Endometrial microvascular endothelial cells (primary cell): ENCODE results near the gene IRX4. TPM values are rescaled to one million over a fixed set of nuclear protein-coding genes. Genes with fewer than 3 reads are reported as not detected.

Source experiments
- in situ Hi-C: cut with HindIII; loops from 2 replicates; pipeline ENCODE4 v1.10.0; 2017; ENCODE audit warnings: low sequenced_read_pairs, low pct_unique_long_range_greater_than_20kb; ENCODE audit errors: inconsistent ontology term
- total RNA-seq: library from RNA; depleted of rRNA; stranded (reverse); fragments of >200 nt; gene quantifications from one replicate; pipeline ENCODE4 v1.2.3, GENCODE V29; 2015; ENCODE audit errors: inconsistent ontology term

Gene IRX4
- total RNA-seq, 1 donor from 2014 or later = not detected

GRCh38 chr5:1834721-1835429 lies 47.9 kb downstream of the IRX4 start:
- in situ Hi-C loops = no loop called here

- in situ Hi-C loops = no loop called here
Observed at GRCh38 chr5:1834022-1834551, 48.6 kb downstream of the IRX4 start.

GRCh38 chr5:1833264-1834021 lies 49.3 kb downstream of the IRX4 start:
- in situ Hi-C loops = no loop called here

GRCh38 chr5:1832511-1833250 lies 50.0 kb downstream of the IRX4 start:
- in situ Hi-C loops = no loop called here

- in situ Hi-C loops = no loop called here
Observed at GRCh38 chr5:1831677-1832313, 50.9 kb downstream of the IRX4 start.

- in situ Hi-C loops = no loop called here
Observed at GRCh38 chr5:1831257-1831656, 51.5 kb downstream of the IRX4 start.

- in situ Hi-C loops = no loop called here
Observed at GRCh38 chr5:1830571-1831228, 52.0 kb downstream of the IRX4 start.

GRCh38 chr5:1827886-1828397 lies 54.8 kb downstream of the IRX4 start:
- in situ Hi-C loops = no loop called here

Other genes starting within 250 kb of the IRX4 start
- gene MRPL36, start 83.1 kb downstream of the IRX4 start, total RNA-seq = 34.7 TPM
- gene NDUFS6, start 81.5 kb downstream of the IRX4 start, total RNA-seq = 40.0 TPM